ENCODE measurements around the gene CEP112. TPM values are rescaled to one million over a fixed set of nuclear protein-coding genes. Genes with fewer than 3 reads are reported as not detected.
"Not testable (repeated sequence)": the region's sequence is repeated elsewhere in the genome, so short reads cannot be mapped to it uniquely, and the experiment has no call there.

The CEP112 gene
- total RNA-seq, 1 experiment from 2014 or later: 1.3 TPM

- DNase-seq (ENCODE audit: low spot score): no peak
These were observed 495.1 kb downstream of the CEP112 start for GRCh38 chr17:65696739-65697394.

DNA sequence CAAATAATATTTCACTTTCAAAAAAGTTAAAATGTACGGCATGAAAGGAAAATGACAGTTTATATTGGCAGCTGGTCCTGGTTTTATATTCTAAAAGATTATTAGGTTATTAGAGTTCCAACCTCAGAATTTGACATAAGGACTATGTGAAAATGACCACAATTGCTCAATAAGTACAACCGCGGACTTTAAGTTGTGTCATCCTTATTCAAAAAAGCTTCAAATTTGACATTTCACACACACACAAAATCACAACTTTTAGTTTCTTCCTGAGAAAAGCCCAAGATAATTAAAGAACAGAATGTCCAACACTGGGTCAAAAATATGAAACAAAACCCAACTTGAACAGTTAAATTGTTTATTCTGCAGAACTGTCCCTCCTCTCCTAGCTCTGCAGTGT is 497.3 kb downstream of the CEP112 start:
- no peak for DNase-seq (ENCODE audit: low spot score)

GRCh38 chr17:65690626-65691310 is 501.2 kb downstream of the CEP112 start:
- no peak for DNase-seq (ENCODE audit: low spot score)

DNA sequence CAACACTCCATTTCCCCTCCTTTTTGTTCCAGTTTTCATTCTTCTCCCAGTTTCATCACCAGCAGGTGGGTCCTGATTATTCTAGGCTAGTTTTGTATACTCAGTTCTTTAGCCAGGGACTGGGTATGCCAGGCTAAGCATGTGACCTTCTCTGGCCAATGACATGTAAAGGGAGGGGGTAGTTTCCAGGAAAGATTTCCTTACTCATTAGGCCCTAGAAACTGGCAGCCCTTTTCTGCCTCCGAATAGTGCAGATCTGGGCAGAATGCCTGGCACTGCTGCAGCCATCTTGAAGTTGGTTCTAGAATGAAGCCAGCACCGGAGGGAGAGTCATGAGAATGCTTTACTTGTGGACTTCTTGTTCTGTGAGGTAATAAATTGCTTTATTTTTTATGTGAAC is 503.6 kb downstream of the CEP112 start:
- DNase-seq (ENCODE audit: low spot score): no peak

- no peak for DNase-seq (ENCODE audit: low spot score)
These were observed 506.8 kb downstream of the CEP112 start for GRCh38 chr17:65685110-65685509.

GRCh38 chr17:65684631-65685030 is 507.3 kb downstream of the CEP112 start:
- DNase-seq (ENCODE audit: low spot score): no peak

DNA sequence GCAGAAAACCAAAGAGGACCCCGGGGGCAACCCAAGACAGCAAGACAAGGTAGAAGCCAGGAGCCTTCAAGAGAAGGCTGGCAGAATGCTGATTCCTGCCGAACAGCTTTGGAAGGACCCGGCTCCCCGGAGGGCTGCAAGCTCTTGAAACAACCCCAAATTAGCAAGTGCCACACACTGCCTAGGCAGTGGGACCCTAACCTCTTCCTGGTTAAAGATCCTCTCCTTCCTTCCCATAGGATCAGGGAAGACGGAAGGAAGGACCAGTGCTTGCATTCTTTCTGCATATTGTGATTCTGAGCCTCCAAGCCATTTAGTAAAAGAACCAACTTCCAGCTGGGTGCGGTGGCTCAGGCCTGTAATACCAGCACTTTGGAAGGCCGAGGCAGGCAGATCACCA is 508.5 kb downstream of the CEP112 start:
- no peak for DNase-seq (ENCODE audit: low spot score)

DNA sequence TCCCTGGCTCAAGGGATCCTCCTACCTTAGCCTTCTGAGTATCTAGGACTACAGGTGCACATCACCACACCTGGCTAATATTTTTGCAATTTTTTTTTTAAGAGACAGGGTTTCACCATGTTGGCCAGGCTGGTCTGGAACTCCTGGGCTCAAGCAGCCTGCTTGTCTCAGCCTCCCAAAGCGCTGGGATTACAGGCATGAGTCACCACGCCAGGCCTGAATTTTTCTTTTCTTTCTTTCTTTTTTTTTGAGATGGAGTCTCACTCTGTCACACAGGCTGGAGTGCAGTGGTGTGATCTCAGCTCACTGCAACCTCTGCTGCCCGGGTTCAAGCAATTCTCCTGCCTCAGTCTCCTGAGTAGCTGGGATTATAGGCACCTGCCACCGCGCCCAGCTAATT is 510.2 kb downstream of the CEP112 start:
- not testable (repeated sequence) for DNase-seq (ENCODE audit: low spot score)

DNA sequence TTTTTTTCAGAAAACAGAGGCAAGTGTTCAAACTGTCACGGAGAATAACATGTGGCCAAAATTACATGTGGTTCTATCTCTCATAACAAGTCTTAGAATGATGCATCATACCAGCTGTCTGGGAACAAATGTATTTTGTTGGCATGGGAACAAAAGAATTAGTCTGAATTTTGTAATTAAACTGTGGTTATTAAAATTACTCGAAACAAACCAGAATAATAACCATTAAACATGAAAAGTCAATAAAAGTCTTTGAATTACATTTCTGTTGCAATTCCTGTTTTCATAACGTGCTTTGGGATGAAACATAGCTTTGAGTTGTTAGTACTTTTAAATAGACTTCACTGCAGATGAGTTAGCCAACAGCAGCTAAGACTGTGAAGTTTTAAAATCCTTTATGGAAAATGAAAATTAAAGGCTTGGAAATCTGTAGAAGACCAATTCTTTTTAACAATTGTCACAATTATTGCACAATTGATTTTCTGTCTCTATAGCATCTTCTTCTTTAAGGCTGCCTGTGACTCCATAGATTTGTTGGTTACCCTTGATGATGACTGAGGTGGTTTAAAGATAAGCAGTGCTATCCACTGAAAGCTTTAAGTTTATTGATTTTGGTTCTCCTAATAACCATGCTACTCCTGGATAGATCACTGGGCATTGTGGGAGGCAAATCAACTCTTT is 512.6 kb downstream of the CEP112 start:
- DNase-seq (ENCODE audit: low spot score): no peak

DNA sequence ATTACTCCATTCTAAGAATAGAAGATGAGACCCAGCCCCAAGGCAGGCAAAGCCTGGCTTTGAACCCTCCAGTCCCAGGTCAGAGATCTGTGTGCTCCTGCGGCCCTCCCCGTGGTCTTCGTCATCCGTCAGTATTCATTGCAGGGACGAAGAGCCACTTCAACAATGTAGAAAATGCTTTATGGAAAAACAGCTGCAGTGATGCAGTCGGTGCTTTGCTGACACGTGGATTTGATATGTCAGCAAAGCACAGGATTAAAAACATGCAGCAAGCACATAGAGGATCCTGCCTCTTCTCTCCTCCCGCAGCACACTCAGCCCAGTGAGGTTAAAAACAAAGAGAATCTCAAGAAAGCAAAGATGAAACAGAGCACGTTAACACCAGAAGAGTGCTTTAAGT is 513.4 kb downstream of the CEP112 start:
- DNase-seq (ENCODE audit: low spot score): no peak

- DNase-seq (ENCODE audit: low spot score): no peak
These were observed 514.0 kb downstream of the CEP112 start for GRCh38 chr17:65677932-65678331.

DNA sequence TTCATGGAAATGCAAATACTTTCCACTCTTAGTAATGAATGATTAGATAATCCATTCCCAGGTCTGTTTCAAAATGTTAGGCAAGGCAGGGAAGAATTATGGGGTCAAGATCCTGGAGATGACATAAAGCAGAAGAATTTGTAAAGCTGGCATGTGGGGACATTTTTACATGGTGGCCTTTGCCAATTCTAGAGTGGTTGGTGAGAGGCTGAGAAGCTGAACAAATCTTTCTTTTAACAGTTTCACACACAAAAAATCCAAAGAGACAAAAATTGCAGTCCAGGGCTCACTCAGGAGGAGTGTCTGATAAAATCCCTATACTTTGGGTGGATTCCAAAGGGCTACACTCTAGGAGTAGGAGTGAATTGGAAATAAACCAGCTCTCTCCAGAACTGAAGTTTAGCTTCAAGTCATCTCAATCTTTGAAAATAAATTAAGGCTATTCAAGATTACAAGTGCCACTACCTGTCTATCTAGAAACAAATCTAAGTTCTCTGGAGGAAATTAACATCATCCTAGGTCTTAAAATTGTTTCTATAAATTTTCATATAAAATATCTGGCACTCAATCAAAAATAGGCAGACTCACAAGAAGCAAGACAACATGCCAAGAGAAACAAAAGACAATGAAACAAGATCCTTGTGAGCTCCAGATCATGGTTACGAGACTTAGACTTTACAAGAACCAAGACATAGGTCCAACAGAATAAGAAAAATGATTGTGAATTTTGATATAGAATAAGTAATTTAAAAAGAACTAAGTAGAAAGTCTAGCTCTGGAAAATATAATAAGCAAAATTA is 517.5 kb downstream of the CEP112 start:
- DNase-seq (ENCODE audit: low spot score): no peak

- DNase-seq (ENCODE audit: low spot score): no peak
These were observed 521.1 kb downstream of the CEP112 start for GRCh38 chr17:65670667-65671371.

DNA sequence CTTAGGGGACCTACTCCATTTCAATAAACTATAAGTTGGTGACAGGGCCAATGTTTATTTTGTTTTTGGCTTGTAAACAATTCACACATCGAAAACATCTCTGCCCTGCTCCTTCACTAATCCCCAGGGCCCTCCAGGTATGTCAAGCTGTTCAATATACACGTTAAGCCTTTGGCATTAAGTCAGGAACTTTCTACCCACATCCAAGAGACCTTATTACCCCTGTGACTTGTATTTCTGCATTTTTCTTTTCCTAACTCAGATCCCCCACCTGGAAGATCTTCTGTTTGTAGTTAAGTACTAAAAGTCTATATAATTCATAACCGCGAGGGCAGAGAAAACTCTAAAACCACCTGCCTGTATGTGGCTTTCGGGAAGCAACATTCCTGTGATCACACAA is 523.7 kb downstream of the CEP112 start:
- DNase-seq (ENCODE audit: low spot score): no peak

DNA sequence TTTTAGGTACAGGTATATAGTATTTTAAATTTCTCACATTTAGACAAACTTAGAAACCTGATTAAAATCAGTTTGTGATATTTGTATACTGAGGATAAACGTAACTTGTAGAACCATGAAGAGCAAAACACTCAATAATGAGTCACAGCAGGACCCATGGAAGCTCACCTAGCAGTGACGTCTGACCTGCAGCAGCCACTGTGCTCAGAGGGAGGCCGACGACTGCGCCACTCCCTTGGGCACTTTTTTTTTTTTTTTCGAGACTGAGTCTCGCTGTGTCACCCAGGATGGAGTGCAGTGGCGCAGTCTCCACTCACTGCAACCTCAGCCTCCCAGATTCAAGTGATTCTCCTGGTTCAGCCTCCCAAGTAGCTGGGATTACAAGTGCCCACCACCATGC is 524.3 kb downstream of the CEP112 start:
- no peak for DNase-seq (ENCODE audit: low spot score)

DNA sequence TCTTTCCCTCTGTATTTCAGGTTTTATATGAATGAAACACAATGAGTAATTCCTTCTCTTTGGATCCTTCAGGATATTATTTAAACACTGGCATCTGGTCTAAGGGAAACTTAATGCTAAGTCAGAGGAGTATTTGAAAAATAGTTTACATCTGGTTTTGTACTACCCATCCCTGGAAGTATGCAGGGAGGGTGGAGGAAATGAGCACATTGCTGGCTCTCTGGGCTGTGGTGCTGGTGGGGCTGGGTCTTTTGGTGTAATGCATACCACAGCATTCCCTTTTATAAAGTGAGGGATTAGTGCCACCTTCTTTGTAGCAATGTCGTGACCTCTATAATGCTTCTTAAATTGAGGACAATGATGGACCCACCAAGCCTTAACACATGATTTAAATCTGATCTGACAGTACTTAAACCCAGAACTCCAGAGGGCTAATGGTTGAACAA is 525.0 kb downstream of the CEP112 start:
- DNase-seq (ENCODE audit: low spot score): no peak

DNA sequence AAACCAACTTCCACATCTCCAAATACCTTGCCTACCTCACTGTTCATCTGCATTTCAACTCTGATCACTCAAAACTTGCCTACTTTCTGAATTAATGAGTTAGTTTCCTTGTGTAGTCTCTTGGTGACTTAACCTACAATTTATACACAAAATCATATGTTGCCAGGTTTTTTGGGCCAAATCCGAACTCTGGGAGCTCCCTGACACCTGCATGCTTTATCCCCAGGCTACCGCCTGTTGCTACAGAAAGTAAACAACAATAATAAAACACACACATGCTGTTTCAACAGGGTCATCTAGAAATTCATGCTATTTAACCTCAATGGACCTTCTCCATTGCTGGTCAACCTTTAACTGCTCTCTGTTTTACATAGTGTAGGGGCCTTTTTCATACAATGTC is 526.0 kb downstream of the CEP112 start:
- no peak for DNase-seq (ENCODE audit: low spot score)

- DNase-seq (ENCODE audit: low spot score): no peak
These were observed 527.2 kb downstream of the CEP112 start for GRCh38 chr17:65664696-65665095.

DNA sequence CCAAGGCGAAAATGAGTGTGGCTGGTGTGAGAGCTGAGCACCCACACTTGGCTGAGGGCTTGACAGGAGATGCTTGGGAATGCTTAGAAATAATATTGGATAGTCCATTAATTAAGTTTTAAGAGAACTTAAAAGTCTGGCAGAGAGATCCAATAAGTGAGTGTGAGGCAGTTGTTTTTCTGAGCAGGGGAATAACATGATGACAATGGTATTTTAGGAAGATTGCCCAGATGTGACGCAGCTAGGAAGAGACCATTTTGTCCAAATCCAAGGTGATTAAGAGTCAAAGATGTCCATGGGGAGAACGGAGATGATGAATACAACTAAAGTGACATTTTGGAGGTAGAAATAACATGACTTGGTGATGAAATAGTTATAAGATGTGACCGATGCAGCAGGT is 527.7 kb downstream of the CEP112 start:
- DNase-seq (ENCODE audit: low spot score): no peak

GRCh38 chr17:65662196-65662595 is 529.7 kb downstream of the CEP112 start:
- no peak for DNase-seq (ENCODE audit: low spot score)

- DNase-seq (ENCODE audit: low spot score): peak; percentile 30
These were observed 531.0 kb downstream of the CEP112 start for GRCh38 chr17:65660947-65661346.
